Measurements from ENCODE around the gene HSPA13.
A peak's percentile ranks its signal among the peaks of the same experiment; 100 is the strongest.
"Not testable (repeated sequence)": the region's sequence is repeated elsewhere in the genome, so short reads cannot be mapped to it uniquely, and the experiment has no call there.

HSPA13 gene

DNA sequence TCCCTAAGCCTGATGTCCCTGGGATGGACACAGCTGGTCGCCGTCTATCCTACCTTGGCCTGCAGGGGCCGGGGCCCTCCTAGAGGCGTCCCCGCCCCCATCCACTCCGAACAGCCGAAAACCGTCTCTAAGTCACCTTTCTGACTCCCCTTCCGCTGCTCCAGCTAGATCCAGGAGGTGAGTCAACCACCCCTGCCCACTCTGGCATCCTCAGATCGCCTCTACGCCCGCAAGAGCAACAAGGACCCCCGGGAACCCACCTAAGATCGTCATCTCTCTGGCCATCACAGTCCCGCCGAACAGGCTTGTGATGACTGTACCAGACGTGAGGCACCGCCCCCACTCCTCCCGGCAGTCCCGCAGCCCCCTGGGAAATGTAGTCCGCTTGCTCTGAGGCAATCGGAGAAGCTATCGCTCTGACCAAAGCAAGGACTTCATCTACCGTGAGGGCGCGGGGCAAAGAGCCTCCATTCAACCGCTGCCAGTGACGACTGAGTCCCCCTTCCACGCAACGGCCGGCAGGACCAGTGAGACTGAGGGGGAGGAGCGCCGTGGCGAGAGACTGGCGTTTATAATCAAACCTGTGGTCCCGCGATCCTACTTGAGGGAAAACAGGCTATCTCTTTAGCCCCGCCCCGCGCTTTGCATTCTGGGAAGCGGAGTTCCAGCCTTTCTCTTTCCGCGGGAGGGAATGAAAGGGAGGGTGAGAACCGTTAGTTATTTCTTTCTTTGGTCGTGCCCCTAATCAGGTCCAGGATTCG is at the start of gene HSPA13:
HSPA13 (minus strand) TSS at position 312 of the 761 bp plus-strand sequence; CDS start at position 285, 27 bp downstream.
- peak; percentile 95 for DNase-seq (ENCODE audit: low spot score)

- no peak for DNase-seq (ENCODE audit: low spot score)
Measured at GRCh38 chr21:14418920-14419319, 36.0 kb upstream of the HSPA13 start.

DNA sequence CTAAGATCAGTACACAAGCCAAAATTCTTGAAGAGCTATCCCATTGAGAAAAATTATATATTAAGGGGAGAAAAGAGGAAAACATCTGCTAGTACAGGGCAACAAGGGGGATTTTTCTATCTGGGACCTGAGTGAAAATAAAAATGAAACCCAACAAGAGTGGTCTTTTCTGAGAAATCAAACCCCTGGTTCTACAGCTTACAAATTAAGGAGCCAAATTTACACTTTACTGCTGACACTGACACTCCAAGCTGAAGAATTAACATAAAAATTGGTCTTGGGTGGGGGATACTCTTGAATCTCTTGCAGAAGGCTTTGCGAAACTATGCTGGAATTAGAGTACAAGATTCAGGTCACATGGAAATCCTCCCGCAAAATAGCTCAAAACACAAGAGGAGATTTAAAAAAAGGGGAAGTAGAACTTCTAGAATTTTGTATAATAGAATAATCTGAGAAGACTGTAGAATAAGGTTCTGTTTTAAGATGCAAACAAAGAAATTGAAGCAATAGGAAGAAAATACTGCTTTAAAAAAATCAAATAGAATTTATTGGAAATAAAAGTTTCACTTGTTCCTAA is 32.1 kb upstream of the HSPA13 start:
- DNase-seq (ENCODE audit: low spot score): no peak

DNA sequence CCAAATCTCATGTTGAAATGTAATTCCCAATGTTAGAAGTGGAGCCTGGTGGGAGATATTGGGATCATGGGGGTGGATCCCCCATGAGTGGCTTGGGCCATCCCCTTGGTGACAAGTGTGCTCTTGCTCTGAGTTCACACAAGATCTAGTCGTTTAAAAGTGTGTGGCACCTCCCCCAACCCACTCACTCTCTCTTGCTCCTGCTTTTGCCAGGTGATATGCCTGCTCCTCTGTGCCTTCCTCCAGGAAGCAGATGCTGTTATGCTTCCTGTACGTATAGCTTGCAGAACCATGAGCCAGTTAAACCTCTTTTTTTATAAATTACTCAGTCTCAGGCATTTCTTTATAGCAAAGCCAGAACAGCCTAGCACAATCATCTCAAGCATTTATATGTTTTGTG is 23.0 kb upstream of the HSPA13 start:
- no peak for DNase-seq (ENCODE audit: low spot score)

DNA sequence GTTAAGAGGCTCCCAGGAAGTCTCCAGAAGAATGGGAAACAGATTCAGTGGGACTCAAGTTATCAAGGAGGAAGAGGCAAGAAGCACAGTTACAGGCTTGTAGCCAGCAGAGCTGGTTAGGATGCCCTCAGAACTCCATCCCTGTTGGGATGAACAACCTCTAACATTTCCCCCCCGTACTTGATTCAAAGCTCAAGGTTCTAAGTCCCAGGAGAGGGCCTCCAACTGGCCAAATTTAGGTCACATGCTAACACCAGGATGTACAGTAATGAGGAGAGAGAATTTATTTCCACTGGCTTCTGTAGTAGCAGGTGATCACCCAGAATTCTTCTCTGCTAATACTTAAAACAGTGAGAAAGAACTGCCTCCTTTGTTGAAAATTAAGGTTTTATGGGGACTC is 22.3 kb upstream of the HSPA13 start:
- no peak for DNase-seq (ENCODE audit: low spot score)

- peak; percentile 21 for DNase-seq (ENCODE audit: low spot score)
Measured at GRCh38 chr21:14403681-14404318, 20.9 kb upstream of the HSPA13 start.

DNA sequence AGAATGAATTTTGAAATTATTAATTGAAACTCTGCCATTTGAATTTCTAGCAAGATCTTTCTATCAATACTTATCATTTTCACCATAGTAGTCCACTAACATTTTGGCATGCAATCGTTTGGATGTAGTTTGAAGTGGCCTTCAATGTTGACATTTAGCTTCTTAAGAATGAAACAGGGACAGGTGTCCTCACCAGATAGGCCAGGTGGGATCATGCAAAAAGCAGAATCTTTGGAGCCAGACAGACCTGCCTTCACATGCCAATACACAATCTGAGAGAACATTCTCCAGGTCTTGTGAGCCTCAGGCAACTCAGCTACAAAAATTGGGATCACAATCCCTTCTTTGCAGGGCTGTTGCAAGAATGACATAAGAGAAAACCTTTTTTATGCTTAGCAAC is 18.3 kb upstream of the HSPA13 start:
- DNase-seq (ENCODE audit: low spot score): no peak

DNA sequence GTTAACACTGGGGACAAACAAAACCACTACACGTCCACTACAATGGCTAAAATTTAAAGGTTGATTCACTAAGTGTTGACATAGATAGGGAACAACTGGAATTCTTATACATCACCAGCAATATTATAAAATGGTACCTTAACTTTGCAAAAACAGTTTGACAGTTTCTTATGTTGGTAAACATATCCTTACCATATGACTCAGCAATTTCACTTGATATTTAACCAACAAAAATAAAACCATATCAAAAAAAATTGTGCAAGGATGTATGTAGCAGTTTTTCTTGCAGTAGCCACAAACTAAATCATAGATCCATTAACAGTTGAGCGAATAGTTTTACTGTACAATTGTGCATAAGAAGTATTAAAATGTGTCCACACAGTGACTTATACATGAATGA is 5.3 kb upstream of the HSPA13 start:
- DNase-seq (ENCODE audit: low spot score): no peak

DNA sequence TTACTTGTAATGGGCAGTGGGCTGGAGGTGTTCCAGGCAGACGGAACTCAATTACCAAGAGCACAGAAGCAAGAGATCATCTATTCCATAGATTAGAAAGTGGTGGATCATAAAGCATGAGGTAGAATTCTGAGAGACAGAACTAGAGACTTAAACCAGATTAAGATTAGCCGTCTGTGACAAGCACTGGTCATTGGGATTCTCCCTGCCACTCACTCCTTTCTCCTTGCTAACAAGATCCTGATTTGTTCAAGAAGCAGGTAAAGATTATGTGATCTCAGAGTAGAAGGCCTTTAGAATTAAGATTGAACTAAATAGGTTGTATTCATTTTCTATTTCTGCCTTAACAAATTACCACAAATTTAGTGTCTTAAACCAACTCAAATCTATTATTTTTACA is 1.5 kb upstream of the HSPA13 start:
- DNase-seq (ENCODE audit: low spot score): no peak

GRCh38 chr21:14383596-14384180 is 742 bp upstream of the HSPA13 start:
- DNase-seq (ENCODE audit: low spot score): peak; percentile 2

DNA sequence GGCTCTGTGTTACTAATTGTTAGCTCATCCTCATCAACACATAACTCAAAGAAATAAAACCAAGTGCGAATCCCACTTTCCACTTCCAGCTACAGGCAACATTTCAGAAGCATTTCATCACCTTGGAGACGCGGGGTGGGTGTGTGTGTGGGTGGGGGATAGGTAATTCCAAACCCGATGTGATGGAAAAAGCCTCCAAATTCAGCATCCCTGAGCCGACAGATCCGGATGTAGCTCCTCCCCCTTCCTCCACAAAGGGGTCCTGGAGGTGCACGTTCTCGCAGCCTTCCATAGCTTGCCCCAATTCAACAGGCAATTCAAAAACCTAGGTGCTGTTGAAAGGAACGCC is 486 bp downstream of the HSPA13 start:
- peak; percentile 1 for DNase-seq (ENCODE audit: low spot score)

DNA sequence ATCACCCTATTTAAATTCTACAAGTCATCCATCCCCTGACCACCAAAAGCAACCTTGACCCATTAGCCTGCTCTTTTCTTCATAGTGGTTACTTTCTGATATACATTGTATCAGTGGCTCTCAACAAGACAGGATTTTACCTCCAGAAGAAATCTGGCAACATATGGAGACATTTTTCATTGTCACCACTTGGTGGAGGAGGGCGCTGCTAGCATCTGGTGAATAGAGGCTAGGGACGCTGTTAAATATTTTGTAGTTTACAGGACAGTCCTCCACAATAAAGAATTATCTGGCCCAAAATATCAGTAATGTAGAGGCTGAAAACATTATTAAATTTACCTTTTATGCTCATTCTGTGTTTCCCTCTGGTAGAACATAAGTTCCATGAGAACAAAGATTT is 6.1 kb downstream of the HSPA13 start:
- DNase-seq (ENCODE audit: low spot score): no peak

DNA sequence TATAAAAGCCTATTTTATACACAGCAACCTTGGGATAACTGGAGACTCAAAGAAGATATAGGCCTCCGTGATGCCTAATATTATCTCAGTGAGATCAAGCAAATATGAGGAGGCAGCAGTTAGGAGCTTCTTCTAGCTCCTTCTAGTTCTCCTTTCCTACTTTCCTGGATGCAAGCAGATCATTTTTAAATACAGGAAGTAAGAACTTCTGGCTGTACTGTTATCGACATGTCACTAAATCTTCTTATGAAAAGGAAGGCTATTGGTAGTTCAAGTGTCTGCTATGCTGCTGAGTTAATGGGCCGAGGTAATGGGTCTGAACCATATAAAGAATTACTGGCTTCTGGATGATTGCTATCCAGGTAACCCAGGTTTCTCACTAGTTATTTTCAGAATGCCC is 15.9 kb downstream of the HSPA13 start:
- DNase-seq (ENCODE audit: low spot score): no peak

DNA sequence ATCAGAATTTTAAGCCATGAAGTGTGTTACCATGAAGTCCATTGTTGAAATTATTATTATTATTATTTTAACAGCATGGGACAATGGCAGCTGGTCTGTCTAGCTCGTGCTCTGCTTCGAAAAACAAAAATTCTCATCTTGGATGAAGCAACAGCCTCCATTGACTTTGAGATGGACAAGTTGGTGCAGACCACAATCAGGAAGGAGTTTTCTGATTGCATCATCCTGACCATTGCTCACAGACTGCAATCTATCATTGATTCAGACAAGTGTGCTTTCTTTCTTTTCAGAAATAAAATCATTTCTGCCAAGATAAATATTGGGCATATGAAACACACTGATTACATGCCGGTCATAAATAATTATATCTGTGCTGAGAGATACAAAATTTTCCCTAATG is 21.0 kb downstream of the HSPA13 start:
- DNase-seq (ENCODE audit: low spot score): no peak

DNA sequence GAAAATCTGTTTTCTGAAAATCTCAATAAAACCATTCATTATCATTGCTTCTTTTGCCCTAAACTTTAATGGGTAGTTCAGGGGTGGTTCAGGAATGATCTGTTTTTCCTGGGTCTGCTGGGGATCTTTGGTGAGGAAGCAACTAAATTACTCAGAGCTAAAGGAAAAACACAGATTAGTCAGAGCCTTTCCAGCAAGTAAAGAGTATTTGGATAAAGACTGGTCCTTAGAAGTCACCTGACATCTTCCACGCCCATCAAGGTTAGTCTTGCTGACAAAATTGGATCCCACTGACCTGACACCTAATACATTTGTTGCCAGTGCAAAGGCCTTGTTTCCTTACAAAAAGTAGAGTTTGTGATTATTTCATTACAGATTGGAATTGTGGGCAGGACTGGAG is 24.2 kb downstream of the HSPA13 start:
- DNase-seq (ENCODE audit: low spot score): no peak

DNA sequence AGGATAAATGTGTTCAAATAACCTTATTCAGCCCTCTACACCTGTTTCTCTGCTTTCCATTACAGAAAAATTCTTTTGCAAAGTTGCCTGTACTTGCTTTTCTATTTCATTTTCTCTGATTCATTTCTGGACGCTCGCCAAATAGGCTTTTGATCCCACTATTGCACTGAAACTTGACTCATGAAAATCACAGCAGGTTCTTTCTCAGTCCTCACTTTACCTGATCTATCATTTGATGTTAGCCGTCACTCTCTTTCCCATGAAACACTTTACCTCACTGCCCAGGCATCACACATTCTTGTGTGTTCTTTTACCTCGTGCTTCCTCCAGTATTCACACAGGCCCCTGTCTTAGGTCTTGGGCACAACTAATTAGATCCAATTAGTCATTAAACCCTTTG is 26.2 kb downstream of the HSPA13 start:
- DNase-seq (ENCODE audit: low spot score): no peak

- DNase-seq (ENCODE audit: low spot score): no peak
Measured at GRCh38 chr21:14354515-14354914, 28.4 kb downstream of the HSPA13 start.

DNA sequence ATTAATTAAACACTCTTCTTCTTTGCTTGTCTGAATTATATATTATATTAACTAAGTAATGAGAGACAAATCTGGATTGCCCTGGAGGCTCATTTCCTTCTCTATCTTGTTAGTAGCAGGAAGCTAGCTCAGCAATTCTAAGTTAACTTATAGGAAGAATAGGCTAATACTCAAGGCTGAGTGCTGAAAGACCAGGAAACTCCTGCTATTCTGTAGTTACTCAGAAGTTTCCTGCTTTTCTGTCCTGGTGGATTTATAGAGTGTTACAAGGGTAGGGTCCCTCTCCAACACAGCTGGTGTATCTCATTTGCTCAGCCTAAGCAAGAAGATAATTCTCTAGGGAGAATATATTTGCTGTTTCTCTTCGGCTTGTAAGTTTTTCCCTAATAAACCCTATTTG is 29.2 kb downstream of the HSPA13 start:
- no peak for DNase-seq (ENCODE audit: low spot score)

GRCh38 chr21:14353231-14353630 is 29.7 kb downstream of the HSPA13 start:
- DNase-seq (ENCODE audit: low spot score): no peak

DNA sequence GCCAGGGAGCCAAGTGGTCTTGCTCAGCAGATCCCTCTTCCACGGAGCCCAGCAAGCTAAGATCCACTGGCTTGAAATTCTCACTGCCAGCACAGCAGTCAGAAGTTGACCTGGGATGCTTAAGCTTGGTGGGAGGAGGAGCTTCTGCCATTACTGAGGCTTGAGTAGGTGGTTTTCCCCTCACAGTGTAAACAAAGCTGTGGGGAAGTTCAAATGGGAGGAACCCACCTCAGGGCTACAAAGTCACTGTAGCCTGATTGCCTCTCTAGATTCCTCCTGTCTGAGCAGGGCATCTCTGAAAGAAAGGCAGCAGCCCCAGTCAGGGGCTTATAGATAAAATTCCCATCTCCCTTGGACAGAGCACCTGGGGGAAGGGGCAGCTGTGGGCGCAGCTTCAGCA is 55.6 kb downstream of the HSPA13 start:
- not testable (repeated sequence) for DNase-seq (ENCODE audit: low spot score)

GRCh38 chr21:14325595-14325994 is 57.4 kb downstream of the HSPA13 start:
- DNase-seq (ENCODE audit: low spot score): no peak
